Measurements from ENCODE around the gene DST.

DNA sequence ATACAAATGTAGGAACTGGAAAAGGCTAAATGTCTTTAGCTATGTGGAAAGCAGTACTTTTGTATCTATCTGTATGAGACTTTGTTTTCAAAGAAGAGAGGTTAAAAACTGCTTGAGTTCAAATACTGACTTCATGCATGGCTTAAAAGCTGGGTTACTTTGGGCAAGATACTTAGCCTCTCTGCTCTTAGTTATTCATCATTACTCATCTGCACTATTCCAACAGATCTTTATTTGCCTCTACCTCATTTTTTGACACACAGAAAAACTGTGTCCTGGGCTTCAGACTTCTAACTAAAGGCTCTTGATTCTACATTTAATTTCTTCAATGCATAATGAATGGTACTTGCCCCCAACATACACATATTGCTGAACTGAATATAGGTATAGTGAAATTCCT lies 114.8 kb downstream of the DST start:
- TF ChIP-seq, protein P1, sequence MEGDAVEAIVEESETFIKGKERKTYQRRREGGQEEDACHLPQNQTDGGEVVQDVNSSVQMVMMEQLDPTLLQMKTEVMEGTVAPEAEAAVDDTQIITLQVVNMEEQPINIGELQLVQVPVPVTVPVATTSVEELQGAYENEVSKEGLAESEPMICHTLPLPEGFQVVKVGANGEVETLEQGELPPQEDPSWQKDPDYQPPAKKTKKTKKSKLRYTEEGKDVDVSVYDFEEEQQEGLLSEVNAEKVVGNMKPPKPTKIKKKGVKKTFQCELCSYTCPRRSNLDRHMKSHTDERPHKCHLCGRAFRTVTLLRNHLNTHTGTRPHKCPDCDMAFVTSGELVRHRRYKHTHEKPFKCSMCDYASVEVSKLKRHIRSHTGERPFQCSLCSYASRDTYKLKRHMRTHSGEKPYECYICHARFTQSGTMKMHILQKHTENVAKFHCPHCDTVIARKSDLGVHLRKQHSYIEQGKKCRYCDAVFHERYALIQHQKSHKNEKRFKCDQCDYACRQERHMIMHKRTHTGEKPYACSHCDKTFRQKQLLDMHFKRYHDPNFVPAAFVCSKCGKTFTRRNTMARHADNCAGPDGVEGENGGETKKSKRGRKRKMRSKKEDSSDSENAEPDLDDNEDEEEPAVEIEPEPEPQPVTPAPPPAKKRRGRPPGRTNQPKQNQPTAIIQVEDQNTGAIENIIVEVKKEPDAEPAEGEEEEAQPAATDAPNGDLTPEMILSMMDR (IDR thresholded peaks at IDR 0.05) = no peak
- no peak for TF ChIP-seq AR (CRISPR knock-in tag; IDR thresholded peaks at IDR 0.05)
- TF ChIP-seq EMX1 (CRISPR knock-in tag; IDR thresholded peaks at IDR 0.05) = no peak
- no peak for TF ChIP-seq FOXJ3 (CRISPR knock-in tag; IDR thresholded peaks at IDR 0.05; ENCODE audit: borderline replicate concordance)
- no peak for TF ChIP-seq NR1H2 (CRISPR knock-in tag; IDR thresholded peaks at IDR 0.05)
- TF ChIP-seq, protein P2, sequence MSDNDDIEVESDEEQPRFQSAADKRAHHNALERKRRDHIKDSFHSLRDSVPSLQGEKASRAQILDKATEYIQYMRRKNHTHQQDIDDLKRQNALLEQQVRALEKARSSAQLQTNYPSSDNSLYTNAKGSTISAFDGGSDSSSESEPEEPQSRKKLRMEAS (CRISPR knock-in tag; IDR thresholded peaks at IDR 0.05) = no peak
- no peak for TF ChIP-seq FOXK1 (CRISPR knock-in tag; IDR thresholded peaks at IDR 0.05)
- no peak for TF ChIP-seq NFE2L1 (CRISPR knock-in tag; IDR thresholded peaks at IDR 0.05)
- no peak for TF ChIP-seq ESRRA (CRISPR knock-in tag; IDR thresholded peaks at IDR 0.05; ENCODE audit: borderline replicate concordance)
- no peak for TF ChIP-seq ZNF512 (CRISPR knock-in tag; IDR thresholded peaks at IDR 0.05; ENCODE audit: borderline replicate concordance)
- no peak for TF ChIP-seq ZBTB21 (CRISPR knock-in tag; IDR thresholded peaks at IDR 0.05; ENCODE audit: borderline replicate concordance)
- no peak for TF ChIP-seq ZNF263 (CRISPR knock-in tag; IDR thresholded peaks at IDR 0.05; ENCODE audit: low read depth)
- TF ChIP-seq ZNF232 (CRISPR knock-in tag; IDR thresholded peaks at IDR 0.05) = no peak

Measured in WTC11 (cell line).